SK-N-SH (cell line): ENCODE results near the gene HNRNPH3.

ENCODE experiments used
- CHD2 ChIP-seq: fragments of 150-350 bp; IDR thresholded peaks from 2 replicates; pipeline ENCODE4 v1.6.1; 2018; ENCODE audit warnings: low read length; ENCODE audit not compliant: partially characterized antibody
- CTCF ChIP-seq: fragments of 200-600 bp; sonication (generic); IDR thresholded peaks from 2 replicates; pipeline ENCODE4 v1.6.1; 2017; ENCODE audit warnings: antibody characterized with exemption, mild to moderate bottlenecking, moderate library complexity
- EP300 ChIP-seq, 2 experiments: IDR thresholded peaks; 2 replicates each; pipeline versions ENCODE4 v1.4.0 to v1.6.1; 2012; ENCODE audit warnings: borderline replicate concordance in 1 of 2, low read depth in 1 of 2, low read length in 1 of 2
- GATA2 ChIP-seq: sonication (generic); formaldehyde crosslinking; IDR thresholded peaks from 2 replicates; pipeline ENCODE4 v1.5.0; 2020; ENCODE audit warnings: mild to moderate bottlenecking, missing genetic modification reagents
- MAX ChIP-seq: IDR thresholded peaks from 2 replicates; pipeline ENCODE4 v1.4.0; 2012; ENCODE audit warnings: low read depth
- MXI1 ChIP-seq: IDR thresholded peaks from 2 replicates; pipeline ENCODE4 v1.6.1; 2012; ENCODE audit warnings: mild to moderate bottlenecking, low read depth, low read length, improper control_type of control experiment
- PBX3 ChIP-seq: IDR thresholded peaks from 2 replicates; pipeline ENCODE4; 2012
- POLR2AphosphoS5 ChIP-seq: IDR thresholded peaks from 2 replicates; pipeline ENCODE4 v1.6.1; 2012; ENCODE audit warnings: low read depth, low read length
- RAD21 ChIP-seq: IDR thresholded peaks from 2 replicates; pipeline ENCODE4 v1.6.1; 2012; ENCODE audit warnings: mild to moderate bottlenecking, low read length
- REST ChIP-seq: IDR thresholded peaks from 2 replicates; pipeline ENCODE4 v1.6.1; 2012; ENCODE audit warnings: mild to moderate bottlenecking, low read depth, low read length, moderate library complexity
- USF2 ChIP-seq: fragments of 150-350 bp; IDR thresholded peaks from 2 replicates; pipeline ENCODE4 v1.6.1; 2017; ENCODE audit warnings: antibody characterized with exemption, low read length, low read depth, borderline replicate concordance
- YY1 ChIP-seq: IDR thresholded peaks from 2 replicates; pipeline ENCODE4 v1.4.0; 2012; ENCODE audit warnings: low read depth, mild to moderate bottlenecking

GRCh38 chr10:68305854-68306253 lies 26.0 kb upstream of the HNRNPH3 start:
- TF ChIP-seq CTCF (no peak), POLR2AphosphoS5 (no peak), PBX3 (no peak), EP300 (IDR thresholded peaks at IDR 0.05; ENCODE audit: borderline replicate concordance in 1 of 2, low read depth in 1 of 2, low read length in 1 of 2) (no peak), USF2 (no peak), MXI1 (no peak), GATA2 (CRISPR knock-in tag) (no peak), YY1 (no peak), CHD2 (no peak), RAD21 (no peak), REST (no peak), MAX (no peak)
